SU-DHL-6 (cell line): ENCODE data around the gene ATXN2.
"Not testable (repeated sequence)": the region's sequence is repeated elsewhere in the genome, so short reads cannot be mapped to it uniquely, and the experiment has no call there.

Source experiments
- H2AFZ ChIP-seq: fragments of 200-600 bp; sonication (generic); 2 replicates; pipeline ENCODE4 v1.6.1; 2014; ENCODE audit warnings: low read depth, mild to moderate bottlenecking, moderate library complexity, mixed read lengths, antibody characterized with exemption, low read length; ENCODE audit not compliant: severe bottlenecking
- H3F3A ChIP-seq: fragments of 200-600 bp; shearing (Covaris generic); 2 replicates; pipeline ENCODE4 v1.6.0; 2016; ENCODE audit warnings: antibody characterized with exemption, mild to moderate bottlenecking; ENCODE audit not compliant: insufficient read depth
- H3K27ac ChIP-seq: fragments of 200-600 bp; sonication (generic); 2 replicates; pipeline ENCODE4 v1.5.1; 2016; ENCODE audit warnings: low read depth, mild to moderate bottlenecking, low read length, moderate library complexity, mixed read lengths
- H3K27me3 ChIP-seq: fragments of 200-600 bp; sonication (generic), shearing (Covaris generic); 2 replicates; pipeline ENCODE4 v1.6.0; 2014; ENCODE audit warnings: mild to moderate bottlenecking, low read length
- H3K36me3 ChIP-seq: fragments of 200-600 bp; sonication (generic); 2 replicates; pipeline ENCODE4 v1.6.1; 2014; ENCODE audit warnings: mild to moderate bottlenecking, low read length, mixed read lengths
- H3K4me2 ChIP-seq: fragments of 300-600, 200-600 bp; shearing (Covaris generic), sonication (generic); 2 replicates; pipeline ENCODE4 v1.6.0; 2014; ENCODE audit warnings: low read length, low read depth, mild to moderate bottlenecking; ENCODE audit not compliant: poor library complexity, severe bottlenecking
- H3K4me3 ChIP-seq: fragments of 200-600 bp; sonication (generic); 2 replicates; pipeline ENCODE4 v1.5.1; 2014; ENCODE audit warnings: antibody characterized with exemption, low read length, mild to moderate bottlenecking, mixed read lengths; ENCODE audit not compliant: insufficient read depth, poor library complexity, severe bottlenecking
- H3K79me2 ChIP-seq: fragments of 200-600 bp; sonication (generic); 2 replicates; pipeline ENCODE4 v1.6.1; 2014; ENCODE audit warnings: mild to moderate bottlenecking, low read length, moderate library complexity; ENCODE audit not compliant: insufficient read depth
- H3K9ac ChIP-seq: fragments of 200-600 bp; sonication (generic); 2 replicates; pipeline ENCODE4 v1.7.0; 2014; ENCODE audit warnings: mild to moderate bottlenecking, low read length
- H3K9me2 ChIP-seq: fragments of 200-600 bp; sonication (generic); replicated peaks from 2 replicates; pipeline ENCODE4 v1.6.1; 2014; ENCODE audit warnings: low read length; ENCODE audit not compliant: insufficient read depth
- H3K9me3 ChIP-seq: fragments of 200-600 bp; sonication (generic); 2 replicates; pipeline ENCODE4 v1.6.1; 2014; ENCODE audit warnings: low read length, mixed read lengths; ENCODE audit not compliant: insufficient read depth
- H4K20me1 ChIP-seq: fragments of 200-600 bp; sonication (generic); 2 replicates; pipeline ENCODE4 v1.6.1; 2014; ENCODE audit warnings: low read depth, mild to moderate bottlenecking, antibody characterized with exemption, low read length, moderate library complexity, mixed read lengths
- EZH2phosphoT487 ChIP-seq: fragments of 200-600 bp; sonication (generic), shearing (Covaris generic); conservative IDR thresholded peaks from 2 replicates; pipeline ENCODE4 v1.6.1; 2018; ENCODE audit warnings: mild to moderate bottlenecking, antibody characterized with exemption, low read length, moderate library complexity, mixed read lengths
- TF ChIP-seq, protein P1 (sequence below): fragments of 200-600 bp; sonication (generic); IDR thresholded peaks from one replicate; pipeline ENCODE4 v1.5.1; 2017; ENCODE audit warnings: antibody characterized with exemption, mild to moderate bottlenecking, low read length, moderate library complexity; ENCODE audit not compliant: insufficient read depth, poor library complexity, severe bottlenecking

Gene ATXN2

GRCh38 chr12:111586986-111587385 is 12.1 kb downstream of the ATXN2 start:
- H3K9me2 ChIP-seq = no peaks in the 10 kb centered on the region
- H3K4me3 ChIP-seq = no peak overlapping the region
- H3K27me3 ChIP-seq = no peaks in the 10 kb centered on the region
- H3K9me3 ChIP-seq = no peaks in the 10 kb centered on the region
- TF ChIP-seq, protein P1, sequence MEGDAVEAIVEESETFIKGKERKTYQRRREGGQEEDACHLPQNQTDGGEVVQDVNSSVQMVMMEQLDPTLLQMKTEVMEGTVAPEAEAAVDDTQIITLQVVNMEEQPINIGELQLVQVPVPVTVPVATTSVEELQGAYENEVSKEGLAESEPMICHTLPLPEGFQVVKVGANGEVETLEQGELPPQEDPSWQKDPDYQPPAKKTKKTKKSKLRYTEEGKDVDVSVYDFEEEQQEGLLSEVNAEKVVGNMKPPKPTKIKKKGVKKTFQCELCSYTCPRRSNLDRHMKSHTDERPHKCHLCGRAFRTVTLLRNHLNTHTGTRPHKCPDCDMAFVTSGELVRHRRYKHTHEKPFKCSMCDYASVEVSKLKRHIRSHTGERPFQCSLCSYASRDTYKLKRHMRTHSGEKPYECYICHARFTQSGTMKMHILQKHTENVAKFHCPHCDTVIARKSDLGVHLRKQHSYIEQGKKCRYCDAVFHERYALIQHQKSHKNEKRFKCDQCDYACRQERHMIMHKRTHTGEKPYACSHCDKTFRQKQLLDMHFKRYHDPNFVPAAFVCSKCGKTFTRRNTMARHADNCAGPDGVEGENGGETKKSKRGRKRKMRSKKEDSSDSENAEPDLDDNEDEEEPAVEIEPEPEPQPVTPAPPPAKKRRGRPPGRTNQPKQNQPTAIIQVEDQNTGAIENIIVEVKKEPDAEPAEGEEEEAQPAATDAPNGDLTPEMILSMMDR = no peak
- TF ChIP-seq EZH2phosphoT487 = no peak
- H4K20me1 ChIP-seq = peaks cover 9% of the 10 kb centered on the region; the same call in 1 of the 2 replicates
- H3K79me2 ChIP-seq = peaks cover 96% of the 10 kb centered on the region
- H3K36me3 ChIP-seq = no peaks in the 10 kb centered on the region
- no peak overlapping the region for H3K4me2 ChIP-seq
- no peak overlapping the region for H3K9ac ChIP-seq
- H3K27ac ChIP-seq = no peak overlapping the region
- no peak overlapping the region for H2AFZ ChIP-seq
- no peaks in the 10 kb centered on the region for H3F3A ChIP-seq

DNA sequence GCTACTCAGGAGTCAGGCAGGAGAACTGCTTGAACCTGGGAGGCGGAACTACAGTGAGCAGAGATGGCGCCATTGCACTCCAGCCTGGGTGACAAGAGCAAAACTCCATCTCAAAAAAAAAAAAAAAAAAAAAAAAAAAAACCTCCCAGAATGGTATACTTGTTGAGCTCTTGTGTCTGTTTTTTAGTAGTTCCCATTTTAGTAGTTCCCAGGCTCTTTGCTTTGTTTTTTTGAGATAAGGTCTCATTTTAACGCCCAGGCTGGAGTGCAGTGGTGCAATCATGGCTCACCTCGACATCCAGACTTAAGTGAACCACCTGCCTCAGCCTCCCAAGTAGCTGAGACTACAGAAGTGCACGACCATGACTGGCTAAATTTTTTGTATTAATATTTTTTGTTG is 13.4 kb downstream of the ATXN2 start:
- Histone ChIP-seq H4K20me1 (peaks cover 9% of the 10 kb centered on the region; the same call in 1 of the 2 replicates), H3K36me3 (no peaks in the 10 kb centered on the region), H3K9me3 (no peaks in the 10 kb centered on the region), H3K9me2 (no peaks in the 10 kb centered on the region), H3K4me2 (no peak overlapping the region), H3K27me3 (no peaks in the 10 kb centered on the region), H3K79me2 (peaks cover 96% of the 10 kb centered on the region), H3K27ac (no peak overlapping the region), H3K4me3 (no peak overlapping the region), H3F3A (no peaks in the 10 kb centered on the region), H2AFZ (no peak overlapping the region), H3K9ac (no peak overlapping the region)
- TF ChIP-seq, protein P1 = no peak
- no peak for TF ChIP-seq EZH2phosphoT487

DNA sequence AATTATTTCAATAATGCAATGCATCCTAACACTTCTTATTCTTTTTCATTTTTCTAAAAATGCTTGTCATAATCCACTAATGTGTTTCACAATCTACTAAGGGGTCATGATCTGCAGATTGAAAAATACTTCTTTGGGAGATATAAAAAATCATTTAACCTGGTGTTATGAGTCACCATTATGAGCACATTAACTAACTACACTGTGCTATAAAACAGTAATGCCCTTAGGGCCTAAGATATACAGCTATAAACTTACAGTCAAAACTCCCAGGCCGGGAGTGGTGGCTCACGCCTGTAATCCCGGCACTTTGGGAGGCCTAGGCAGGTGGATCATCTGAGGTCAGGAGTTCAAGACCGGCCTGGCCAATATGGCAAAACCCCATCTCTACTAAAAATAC is 14.2 kb downstream of the ATXN2 start:
- H4K20me1 ChIP-seq = peaks cover 9% of the 10 kb centered on the region; the same call in 1 of the 2 replicates

GRCh38 chr12:111583506-111583905 is 15.6 kb downstream of the ATXN2 start:
- not testable (repeated sequence) for H3K9ac ChIP-seq, H3K36me3 ChIP-seq, H3K27me3 ChIP-seq, H3K27ac ChIP-seq, H3K4me3 ChIP-seq, H3F3A ChIP-seq, H4K20me1 ChIP-seq, H2AFZ ChIP-seq, H3K9me2 ChIP-seq, H3K9me3 ChIP-seq, H3K4me2 ChIP-seq
- peaks cover 96% of the 10 kb centered on the region for H3K79me2 ChIP-seq

More for the DNA sequence above, 14.2 kb downstream of the ATXN2 start:
- Histone ChIP-seq H3K9ac (no peak overlapping the region), H3K4me3 (no peak overlapping the region), H3K27ac (no peak overlapping the region), H3F3A (no peaks in the 10 kb centered on the region), H2AFZ (no peak overlapping the region), H3K9me3 (no peaks in the 10 kb centered on the region), H3K36me3 (no peaks in the 10 kb centered on the region), H3K4me2 (no peak overlapping the region), H3K9me2 (no peaks in the 10 kb centered on the region), H3K27me3 (no peaks in the 10 kb centered on the region), H3K79me2 (peaks cover 95% of the 10 kb centered on the region)
- TF ChIP-seq, protein P1 = no peak
- TF ChIP-seq EZH2phosphoT487 = no peak
